ENCODE data around the gene KCNN4.
"Not testable (repeated sequence)": the region's sequence is repeated elsewhere in the genome, so short reads cannot be mapped to it uniquely, and the experiment has no call there.

KCNN4 gene

DNA sequence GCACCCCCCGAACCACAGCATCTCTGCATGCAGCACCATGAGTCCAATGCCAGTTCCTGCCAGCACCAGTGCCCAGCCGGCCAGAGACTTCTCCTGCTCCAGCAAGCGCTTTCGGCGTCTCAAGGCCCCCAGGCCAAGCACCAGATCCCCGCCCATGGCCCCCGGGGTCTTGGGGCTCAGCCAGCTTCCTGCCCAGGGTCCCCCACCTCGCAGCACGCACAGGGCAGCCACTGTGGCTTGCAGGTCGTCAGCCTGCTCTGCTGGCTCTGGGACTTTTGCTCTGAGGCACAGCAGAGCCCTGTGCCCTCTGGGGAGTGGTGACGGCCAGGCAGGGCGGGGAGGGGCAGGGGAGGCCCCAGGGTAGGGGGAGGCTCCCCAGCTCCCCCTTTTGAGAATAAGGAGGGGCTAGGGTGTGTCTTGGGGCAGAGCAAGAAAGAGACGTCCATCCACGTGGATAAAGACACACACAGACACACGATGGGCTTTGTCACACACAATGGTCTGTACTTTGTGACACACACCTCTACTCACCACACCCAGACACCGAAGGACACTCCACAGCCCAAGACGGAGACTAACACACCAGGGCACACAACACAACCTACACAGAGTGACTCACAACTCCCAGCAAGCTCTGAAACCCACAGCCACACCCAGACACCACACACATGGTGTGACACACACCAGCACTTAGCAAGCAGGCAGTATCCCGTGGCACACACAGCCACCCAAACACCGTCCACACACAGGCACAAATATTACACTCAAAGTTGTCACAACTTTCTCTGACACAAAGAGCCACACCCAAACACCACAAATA, at the start of gene KCNN4:
Gene KCNN4, minus strand, starts transcription at position 268 of the 820 bp plus-strand sequence. Its CDS starts 112 bp downstream, at position 156.
- peak; percentile 71 for DNase-seq (ENCODE audit: low read depth, low spot score)

DNA sequence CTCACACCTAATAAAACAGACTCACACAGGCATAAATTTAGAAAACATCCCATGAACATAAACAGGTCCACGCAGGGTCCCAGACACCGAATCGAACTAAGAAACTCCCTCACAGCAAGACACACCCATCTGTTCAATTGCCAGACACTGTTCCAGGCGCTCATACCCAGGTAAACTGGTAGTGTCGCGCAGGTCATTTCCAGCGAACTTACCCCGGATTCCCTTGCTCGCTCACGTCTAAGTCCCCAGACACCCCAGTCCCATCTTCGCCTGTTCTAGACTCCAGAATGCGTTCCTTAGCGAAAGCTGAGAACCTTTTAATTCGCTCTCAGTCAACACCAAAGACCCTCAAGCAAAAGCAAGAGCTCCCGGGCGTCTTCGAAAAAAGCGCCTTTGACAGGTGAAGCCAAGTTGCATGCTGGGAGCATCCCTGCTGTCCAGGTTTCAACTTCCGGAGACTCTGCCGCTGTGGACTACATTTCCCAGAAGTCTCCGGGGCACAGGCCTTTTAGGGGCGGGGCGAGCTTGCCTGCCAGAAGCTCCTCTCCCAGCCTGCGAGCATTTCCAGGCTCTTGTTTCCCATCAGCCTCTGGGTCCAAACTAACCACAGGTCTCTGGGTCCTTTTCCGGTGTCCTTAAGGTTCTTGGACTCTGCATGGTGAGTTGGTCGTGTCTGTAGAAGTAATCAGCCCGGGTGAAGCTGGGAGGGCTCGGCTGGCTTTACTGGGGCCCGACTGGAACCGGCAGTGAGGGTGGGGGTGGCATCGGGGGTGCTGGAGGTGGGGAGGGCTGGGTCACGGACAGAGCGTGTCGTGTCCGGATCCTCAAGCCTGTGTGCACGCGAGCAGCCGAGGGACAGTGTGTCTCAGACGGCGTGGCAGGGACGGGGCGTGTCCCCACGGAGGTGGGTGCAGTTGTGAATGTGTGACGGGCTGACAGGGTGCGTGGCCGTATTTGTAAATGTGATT, 46.3 kb upstream of the KCNN4 start, which contains the start of gene ZNF283:
Gene ZNF283, plus strand, starts transcription at position 535 of the 968 bp plus-strand sequence. CDS start 6,184 bp downstream, outside the sequence.
- DNase-seq (ENCODE audit: low read depth, low spot score), result peak; percentile 96

DNA sequence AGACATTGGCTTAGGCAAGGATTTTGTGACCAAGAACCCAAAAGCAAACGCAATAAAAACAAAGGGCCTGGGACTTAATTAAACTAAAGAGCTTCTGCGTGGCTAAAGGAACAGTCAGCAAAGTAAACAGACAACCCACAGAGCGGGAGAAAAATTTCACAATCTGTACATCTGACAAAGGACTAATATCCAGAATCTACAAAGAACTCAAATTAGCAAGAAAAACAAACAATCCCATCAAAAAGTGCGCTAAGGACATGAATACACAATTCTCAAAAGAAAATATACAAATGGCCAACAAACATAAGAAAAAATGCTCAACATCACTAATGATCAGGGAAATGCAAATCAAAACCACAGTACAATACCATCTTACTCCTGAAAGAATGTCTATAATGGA, 43.8 kb upstream of the KCNN4 start:
- peak; percentile 13 for DNase-seq (ENCODE audit: low read depth, low spot score)

DNA sequence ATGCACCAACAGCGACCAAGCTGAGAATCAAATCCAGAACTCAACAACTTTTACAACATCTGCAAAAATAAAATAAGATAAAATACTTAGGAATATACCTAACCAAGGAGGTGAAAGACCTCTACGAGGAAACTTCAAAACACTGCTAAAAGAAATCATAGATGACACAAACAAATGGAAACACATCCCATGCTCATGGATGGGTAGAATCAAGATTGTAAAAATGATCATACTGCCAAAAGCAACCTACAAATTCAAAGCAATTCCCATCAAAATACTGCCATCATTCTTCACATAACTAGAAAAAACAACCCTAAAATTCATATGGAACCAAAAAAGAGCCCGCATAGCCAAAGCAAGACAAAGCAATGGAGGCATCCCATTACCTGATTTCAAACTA, 43.1 kb upstream of the KCNN4 start:
- DNase-seq (ENCODE audit: low read depth, low spot score), result not testable (repeated sequence)

DNA sequence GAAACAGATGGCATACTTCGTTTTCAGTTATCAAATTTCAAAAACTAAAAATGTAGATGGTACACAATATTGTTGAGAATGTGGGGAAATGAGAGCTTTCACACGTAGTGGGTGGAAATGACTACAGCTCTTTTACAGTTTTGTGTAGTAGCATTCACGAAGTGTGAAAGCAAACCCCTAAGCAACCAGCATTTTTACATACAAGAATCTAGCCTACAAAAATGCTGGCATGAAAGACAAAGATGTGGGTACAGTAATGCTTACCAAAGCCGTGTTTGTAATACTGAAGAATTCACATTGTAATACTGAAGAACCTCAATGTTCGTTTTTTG, 40.1 kb upstream of the KCNN4 start:
- no peak for DNase-seq (ENCODE audit: low read depth, low spot score)

DNA sequence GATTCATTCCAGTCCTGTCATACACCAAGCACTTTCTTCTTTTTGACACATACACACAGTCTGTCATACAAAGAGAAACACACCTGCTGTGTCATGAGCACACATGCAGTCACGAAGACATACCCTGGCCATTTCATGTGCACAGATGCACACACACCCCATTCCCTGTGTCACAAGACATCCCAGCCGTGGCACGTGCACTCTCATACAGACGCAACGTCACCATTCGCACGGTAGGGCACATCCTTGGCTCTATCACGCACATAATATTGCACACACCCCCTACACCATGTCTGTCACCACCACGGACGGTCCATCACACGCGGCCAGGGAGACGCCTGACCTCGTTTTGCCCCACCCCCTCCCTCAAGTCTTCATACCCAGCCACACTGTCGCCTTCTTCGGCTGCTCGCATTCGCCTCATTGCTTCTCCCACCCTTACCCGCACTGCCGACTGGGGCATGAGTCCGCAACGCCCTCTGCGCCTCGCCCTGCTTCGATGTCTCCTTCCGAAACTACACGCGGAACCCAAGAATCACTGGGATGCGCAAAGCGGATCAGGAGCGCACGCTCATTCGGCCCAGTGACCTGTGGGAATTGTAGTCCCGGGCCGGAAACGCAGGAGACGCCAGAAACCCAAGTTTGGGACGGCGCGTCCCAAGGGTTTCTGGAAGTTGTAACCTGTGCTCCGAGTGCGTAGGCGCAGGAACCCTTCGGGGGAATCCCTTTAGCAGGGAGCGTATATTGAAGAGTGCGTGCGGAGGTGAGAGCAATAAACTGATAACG, 39.5 kb upstream of the KCNN4 start:
- peak; percentile 65 for DNase-seq (ENCODE audit: low read depth, low spot score)

DNA sequence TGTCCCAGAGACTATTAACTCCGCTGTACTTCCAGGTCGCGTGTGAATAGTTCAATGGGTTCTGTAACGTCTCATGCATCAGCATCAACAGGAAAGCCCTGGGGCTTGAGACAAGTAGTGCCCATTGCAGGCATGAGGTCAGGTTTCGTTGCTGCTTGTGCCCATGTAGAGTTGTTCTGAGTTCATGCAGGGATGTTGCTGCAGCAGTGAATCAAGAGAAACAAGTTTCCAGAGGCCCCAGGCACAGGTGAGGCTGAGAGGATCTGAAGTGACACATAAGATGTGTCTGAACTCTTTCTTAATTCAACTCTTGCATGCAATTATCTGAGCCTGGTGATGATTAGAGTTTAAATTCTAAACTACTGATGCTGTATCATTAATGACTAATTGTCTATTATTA, 37.7 kb upstream of the KCNN4 start:
- no peak for DNase-seq (ENCODE audit: low read depth, low spot score)

DNA sequence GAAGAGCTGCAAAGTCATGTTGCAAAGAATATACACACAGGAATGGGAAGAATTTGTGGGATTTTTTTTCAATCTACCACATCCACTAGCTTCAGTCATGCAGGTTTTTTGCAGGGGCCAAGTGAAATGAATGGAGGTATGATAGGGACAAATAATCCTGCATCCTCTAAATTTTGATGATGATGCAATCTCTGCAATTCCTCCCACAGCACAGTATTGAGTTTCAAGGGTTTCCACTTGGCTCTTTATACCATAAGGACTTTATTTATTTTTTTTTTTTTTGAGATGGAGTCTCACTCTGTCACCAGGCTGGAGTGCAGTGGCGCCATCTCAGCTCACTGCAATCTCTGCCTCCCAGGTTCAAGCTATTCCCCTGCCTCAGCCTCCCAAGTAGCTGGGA, 36.7 kb upstream of the KCNN4 start:
- not testable (repeated sequence) for DNase-seq (ENCODE audit: low read depth, low spot score)

DNA sequence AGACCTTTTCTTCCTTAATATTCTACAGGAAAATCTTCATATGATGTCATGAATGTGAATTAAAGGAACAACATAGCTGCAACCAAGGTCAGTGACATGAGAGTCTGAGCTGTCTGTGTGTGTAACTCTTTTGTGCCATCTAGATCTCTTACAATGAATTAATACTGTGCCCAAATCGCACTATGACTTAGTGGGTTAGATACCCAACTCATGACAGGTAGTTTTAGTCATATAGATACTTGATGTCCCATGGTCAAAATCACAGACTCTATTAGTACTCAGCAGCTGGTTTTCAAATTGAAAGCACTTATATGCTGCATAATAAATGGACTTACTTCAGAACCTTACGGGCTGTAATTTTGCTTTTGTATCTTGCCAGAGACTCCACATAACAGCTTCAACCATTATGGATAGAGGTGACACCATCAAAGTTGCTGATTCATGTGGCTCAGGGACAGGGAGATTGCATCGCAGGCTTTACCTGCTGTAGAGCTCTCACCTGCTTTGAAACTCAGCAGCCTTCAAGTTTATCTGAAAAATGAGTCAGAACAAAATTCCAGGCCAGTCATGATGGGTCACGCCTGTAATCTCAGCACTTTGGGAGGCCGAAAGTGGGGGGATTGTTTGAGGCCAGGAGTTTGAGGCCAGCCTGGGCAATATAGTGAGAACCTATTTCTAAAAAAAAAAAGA, 34.0 kb upstream of the KCNN4 start:
- DNase-seq (ENCODE audit: low read depth, low spot score), result no peak

DNA sequence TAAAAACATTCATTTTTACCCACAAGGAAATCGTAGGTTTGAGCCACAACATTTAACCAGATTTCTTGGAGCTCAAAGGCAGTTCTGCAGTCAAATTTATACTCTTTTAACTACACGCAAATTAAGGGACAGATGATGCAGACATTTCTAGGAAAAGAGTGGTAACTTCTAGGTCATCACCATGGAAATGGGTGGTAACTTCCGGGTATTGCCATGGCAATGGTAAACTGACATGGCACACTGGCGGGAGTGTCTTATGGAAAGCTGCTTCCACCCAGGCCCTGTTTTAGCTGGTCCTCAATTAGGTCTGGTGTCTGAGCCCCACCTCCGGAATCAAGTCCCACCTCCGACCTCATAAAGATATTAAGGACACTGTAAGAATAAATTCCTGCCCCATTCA, 31.9 kb upstream of the KCNN4 start:
- no peak for DNase-seq (ENCODE audit: low read depth, low spot score)

DNA sequence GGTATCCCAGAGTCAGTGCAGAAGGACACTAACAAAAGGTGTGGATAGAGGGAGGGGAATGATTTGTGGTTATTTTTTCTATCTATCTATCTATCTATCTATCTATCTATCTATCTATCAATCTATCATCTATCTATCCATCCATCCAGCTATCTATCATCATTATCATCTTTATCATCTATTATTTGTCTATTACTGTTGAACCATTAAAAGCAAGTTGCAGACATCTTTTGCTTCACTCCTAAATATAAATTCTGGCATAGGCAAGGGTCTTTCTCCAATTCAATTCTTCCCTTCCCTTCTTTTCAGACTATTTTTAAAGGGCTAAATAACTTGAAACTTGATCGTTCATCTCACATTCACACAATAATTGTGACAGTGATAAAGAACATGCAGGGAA, 31.5 kb upstream of the KCNN4 start:
- DNase-seq (ENCODE audit: low read depth, low spot score), result no peak

DNA sequence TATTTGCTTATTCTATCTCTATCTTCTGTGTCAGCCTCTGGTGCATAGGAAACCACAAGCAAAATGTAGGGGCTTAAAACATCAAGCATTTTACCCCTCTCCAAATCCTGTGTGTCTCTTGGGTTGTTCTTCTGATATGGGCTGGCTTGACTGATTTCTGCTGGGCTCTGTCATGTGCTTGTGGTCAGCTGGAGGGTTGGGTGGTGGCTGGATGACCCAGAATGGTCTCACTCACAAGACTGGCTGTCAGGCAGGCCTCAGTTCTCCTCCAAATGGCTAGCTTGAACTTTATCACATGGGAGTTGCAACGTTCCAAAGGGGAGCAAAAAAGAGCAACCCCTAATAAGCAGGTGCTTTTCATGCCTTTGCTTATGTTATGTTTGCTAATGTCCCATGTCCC, 31.1 kb upstream of the KCNN4 start:
- no peak for DNase-seq (ENCODE audit: low read depth, low spot score)

DNA sequence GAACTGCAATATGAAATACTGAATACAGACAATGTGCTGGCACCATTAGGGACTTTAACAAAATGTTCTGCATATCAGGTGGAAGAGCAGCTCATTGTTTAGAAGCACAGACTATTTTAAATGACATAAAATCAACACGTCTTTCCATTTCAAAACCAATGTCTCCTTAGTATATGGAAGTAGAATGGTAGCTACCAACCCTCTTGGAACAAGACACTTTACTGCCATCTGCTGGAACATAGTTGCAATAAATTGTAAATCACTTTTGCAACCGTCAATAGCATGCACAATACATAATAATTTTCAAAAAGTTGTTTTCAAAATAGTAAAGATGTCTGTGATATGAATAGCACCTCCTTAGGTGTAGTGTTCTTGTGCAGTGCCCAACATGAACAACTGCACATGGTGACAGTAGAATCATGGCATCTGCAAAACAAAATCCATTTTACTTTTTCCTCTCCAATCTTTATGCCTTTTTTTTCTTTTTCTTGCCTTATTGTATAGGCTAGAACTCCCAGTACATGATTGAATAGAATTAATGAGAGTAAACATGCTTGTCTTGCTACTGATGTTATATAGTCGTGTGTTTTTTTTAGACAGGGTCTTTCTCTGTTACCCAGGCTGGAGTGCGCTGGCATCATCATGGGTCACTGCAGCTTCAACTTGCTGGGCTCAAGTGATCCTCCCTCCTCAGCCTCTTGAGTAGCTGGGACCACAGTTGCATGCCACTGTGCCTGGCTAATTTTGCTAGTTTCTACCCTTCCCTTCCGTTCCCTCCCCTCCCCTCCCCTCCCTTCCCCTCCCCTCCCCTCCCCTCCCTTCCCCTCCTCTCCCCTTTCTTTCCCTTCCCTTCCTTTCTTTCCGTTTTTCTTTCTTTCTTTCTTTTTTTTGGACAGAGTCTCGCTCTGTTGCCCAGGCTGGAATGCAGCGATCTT, 29.3 kb upstream of the KCNN4 start:
- DNase-seq (ENCODE audit: low read depth, low spot score), result peak; percentile 63

DNA sequence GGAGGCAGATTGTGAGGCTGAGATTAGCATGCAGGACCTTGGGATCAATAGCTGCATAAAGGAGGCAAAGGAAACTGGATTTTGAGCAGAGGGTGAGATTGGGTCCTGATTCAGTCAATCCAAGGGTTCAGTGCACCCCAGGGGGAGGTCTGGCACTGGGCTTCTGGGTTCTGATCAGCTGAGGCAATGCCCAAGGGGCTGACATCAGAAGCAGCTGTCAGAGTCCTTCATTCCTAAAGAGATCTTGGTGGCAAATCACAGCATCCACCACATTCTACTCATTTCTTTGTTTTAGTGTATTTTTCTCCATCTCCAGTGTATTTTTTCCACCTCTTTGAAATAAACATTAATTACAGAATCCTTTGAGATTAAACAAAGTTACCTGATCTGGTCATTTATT, 26.9 kb upstream of the KCNN4 start:
- no peak for DNase-seq (ENCODE audit: low read depth, low spot score)

DNA sequence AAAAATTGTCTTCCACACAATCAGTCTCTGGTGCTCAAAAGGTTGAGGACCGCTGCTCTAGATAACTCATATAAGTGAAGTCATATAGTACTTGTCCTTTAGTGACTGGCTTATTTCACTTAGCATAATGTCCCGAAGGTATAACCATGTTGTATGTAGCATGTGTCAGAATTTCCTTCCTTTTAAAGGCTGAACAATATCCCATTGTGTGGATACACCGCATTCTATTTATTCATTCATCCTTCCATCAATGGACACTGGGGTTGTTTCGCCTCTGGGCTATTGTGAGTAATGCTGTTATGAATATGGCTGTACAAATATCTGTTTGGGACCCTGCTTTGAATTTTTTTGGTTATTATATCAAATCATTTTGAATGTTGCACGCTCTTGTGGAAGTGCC, 26.1 kb upstream of the KCNN4 start:
- DNase-seq (ENCODE audit: low read depth, low spot score), result no peak

DNA sequence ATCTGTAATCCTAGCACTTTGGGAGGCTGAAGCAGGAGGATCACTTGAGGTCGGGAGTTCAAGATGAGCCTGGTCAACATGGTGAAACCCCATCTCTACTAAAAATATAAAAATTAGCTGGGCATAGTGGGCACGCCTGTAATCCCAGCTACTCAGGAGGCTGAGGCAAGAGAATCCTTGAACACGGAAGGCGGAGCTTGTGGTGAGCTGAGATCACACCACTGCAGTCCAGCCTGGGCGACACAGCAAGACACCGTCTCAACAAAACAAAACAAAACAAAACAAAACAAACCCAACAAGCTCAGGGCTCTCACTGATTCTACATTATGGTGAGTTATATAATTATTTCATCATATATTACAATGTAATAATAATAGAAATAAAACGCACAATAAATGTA, 25.6 kb upstream of the KCNN4 start:
- DNase-seq (ENCODE audit: low read depth, low spot score), result not testable (repeated sequence)

DNA sequence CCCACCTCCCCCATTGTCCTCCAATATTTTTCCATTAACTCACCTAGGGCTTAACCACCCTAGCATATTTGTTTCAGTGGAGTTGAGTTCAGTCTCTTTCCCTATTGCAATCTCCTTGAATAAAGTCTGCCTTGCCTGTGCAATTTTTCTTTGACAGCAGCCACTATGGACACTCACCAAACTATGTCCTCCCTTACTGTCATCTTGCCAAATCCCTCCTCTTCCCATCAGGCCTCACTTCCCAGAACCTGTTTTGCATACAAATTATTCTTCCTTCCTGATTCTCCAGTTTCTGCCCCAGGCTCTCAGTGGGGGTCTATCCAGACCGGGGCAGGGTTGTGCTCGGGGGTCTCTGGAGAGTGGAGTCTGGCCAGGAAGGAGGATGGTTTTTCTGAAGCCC, 23.7 kb upstream of the KCNN4 start:
- no peak for DNase-seq (ENCODE audit: low read depth, low spot score)

DNA sequence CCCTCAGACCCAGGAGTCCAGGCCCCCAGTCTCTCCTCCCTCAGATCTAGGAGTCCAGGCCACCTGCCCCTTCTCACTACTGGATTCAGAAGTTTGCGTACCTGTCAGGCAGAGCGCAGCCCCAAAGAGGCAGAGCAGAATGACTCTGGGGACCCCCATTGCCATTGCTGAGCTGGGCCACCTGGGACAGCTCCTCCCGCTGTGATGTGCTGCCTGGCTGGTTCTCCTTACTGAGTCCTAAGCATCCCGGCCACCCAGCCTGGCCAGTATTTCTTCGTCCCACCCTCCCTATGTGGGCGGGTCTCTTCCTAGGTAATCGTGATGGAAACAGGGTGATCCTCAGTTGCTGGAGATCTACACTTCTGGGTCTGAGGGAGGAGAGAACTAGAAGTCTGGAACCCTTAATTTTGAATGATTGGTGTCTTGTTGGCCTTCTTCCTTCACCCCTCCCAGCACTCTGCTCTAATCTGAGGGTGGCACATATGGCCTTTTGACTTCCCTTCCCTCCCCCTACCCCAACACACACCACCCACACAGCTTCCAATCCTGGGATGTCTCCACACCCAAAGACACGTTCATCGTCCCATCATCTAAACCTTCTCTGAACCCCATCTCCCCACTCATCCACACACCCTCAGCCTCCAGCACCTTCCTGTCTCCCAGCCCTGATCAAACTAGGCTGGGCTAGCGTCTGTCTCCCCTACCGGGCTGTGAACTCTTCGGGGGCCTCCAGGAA, 21.6 kb upstream of the KCNN4 start, which contains the start of gene LYPD5:
Gene LYPD5, minus strand, starts transcription at position 232 of the 736 bp plus-strand sequence. Its CDS starts 67 bp downstream, at position 165.
- DNase-seq (ENCODE audit: low read depth, low spot score), result no peak

DNA sequence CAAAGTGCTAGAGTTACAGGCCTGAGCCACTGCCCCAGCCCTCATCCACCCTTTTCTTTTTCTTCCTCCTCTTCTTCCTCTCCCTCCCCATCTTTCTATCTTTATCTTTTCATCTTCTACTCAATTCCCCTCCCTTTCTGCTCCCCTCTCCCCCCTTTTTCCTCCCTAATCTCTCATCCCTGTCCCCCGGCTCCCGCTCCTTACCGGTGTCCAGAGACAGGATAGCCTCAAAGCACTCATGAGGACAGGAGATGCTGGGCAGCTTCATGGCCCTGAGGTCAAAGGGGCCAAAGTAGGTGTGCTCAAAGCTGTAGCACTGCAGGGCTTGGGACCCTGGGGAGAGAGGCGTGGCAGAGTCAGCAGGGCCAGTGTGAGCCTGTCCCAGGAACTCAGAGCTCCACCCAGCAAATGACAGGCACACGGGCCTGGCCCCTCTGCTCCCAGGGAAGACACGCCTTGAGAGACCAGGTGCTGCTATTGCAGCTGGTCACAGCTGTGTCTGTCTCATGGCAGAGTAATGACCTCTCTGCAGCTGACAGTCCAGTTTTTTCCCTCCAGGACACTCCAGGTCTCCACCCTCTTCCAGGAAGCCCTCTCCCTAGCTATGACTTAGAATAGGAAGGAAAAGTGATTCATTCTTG, 18.8 kb upstream of the KCNN4 start:
- DNase-seq (ENCODE audit: low read depth, low spot score), result no peak

Data from astrocyte of the hippocampus (primary cell).